Adrenal gland (tissue), 5 donors: ENCODE data around the gene BOD1L2.

Experiments used
- POLR2A ChIP-seq, 2 donors: fragments of 450-650 bp; IDR thresholded peaks; one replicate each; pipeline ENCODE4 v1.6.1; 2017; ENCODE audit warnings: antibody characterized with exemption in 2 of 2, mild to moderate bottlenecking in 2 of 2, moderate library complexity in 1 of 2
- TF ChIP-seq, protein P1 (sequence below), 6 experiments: fragments of 450-650 bp in 4 of 6; fragments of 200-600 bp in 2 of 6; sonication (generic) in 1 of 6; IDR thresholded peaks; 1 replicate in 5 of 6; 2 replicates in 1 of 6; pipeline versions ENCODE4 v1.5.1 to v1.8.0; 2016 to 2021; ENCODE audit warnings: antibody characterized with exemption in 6 of 6, mild to moderate bottlenecking in 2 of 6, moderate library complexity in 1 of 6
- donor health status: DM: no; HTN: no; CAD: no.

DNA sequence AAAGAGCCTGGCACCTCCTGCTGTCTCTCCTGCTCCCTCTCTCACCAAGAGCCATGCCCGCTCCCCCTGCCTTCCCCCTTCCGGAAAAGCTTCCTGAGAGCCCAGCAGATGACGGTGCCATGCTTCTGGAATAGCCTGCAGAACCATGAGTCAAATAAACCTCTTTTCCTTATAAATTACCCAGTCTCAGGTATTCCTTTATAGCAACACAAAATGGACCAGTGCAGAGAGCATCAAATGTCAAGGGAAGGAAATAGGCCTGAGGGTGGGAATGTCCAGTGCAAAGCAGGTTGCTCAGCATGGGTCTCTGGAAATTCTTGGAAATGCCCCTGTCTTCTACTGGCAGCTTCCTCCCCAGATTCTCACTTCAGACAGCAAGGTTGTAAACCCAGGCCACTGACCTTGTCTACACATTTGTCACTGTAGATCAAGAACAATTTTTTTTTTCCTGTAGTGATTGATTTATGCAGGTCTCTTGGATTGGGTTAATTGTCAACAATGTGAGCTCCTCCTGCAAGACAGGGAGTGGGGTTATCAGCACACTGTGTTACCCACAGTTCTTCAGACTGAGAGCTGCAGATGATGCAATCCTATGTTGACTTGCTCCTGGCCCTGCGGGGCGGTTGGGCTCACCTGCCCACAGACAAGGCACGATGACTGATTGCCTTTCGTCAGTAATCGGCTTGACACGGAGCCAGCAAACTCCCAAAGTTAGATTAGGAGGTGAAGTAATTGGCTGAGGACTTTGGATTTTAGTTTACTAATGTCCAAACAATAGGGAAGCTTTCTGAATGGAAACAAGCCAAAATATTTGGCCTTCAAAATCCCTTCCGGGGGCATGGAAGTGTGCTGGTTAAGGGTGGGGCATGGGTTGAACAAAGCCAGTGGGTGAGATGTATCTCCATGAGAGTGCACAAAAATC is 5.4 kb upstream of the BOD1L2 start:
- TF ChIP-seq, protein P1, sequence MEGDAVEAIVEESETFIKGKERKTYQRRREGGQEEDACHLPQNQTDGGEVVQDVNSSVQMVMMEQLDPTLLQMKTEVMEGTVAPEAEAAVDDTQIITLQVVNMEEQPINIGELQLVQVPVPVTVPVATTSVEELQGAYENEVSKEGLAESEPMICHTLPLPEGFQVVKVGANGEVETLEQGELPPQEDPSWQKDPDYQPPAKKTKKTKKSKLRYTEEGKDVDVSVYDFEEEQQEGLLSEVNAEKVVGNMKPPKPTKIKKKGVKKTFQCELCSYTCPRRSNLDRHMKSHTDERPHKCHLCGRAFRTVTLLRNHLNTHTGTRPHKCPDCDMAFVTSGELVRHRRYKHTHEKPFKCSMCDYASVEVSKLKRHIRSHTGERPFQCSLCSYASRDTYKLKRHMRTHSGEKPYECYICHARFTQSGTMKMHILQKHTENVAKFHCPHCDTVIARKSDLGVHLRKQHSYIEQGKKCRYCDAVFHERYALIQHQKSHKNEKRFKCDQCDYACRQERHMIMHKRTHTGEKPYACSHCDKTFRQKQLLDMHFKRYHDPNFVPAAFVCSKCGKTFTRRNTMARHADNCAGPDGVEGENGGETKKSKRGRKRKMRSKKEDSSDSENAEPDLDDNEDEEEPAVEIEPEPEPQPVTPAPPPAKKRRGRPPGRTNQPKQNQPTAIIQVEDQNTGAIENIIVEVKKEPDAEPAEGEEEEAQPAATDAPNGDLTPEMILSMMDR (IDR thresholded peaks at IDR 0.05), result no peak
- no peak for TF ChIP-seq POLR2A (IDR thresholded peaks at IDR 0.05)
